Stimulated activated CD4-positive, alpha-beta T cell treated with anti-CD3 and anti-CD28 coated beads, Interleukin-15, amount 100 ng/mL, for 48 hours (primary cell): ENCODE data around the gene PRSS38.
"Not testable (repeated sequence)": the region's sequence is repeated elsewhere in the genome, so short reads cannot be mapped to it uniquely, and the experiment has no call there.

Experiments used
- DNase-seq, 2 donors: peaks; one replicate each; pipeline ENCODE4 v3.0.0-alpha.2; 2020; ENCODE audit warnings: low read depth in 2 of 2

The PRSS38 gene

GRCh38 chr1:227844320-227845146, 29.1 kb downstream of the PRSS38 start:
- no peak for DNase-seq

- no peak for DNase-seq
Measured at GRCh38 chr1:227845147-227845458, 29.6 kb downstream of the PRSS38 start.

- no peak for DNase-seq
Measured at GRCh38 chr1:227845519-227845918, 30.0 kb downstream of the PRSS38 start.

GRCh38 chr1:227846265-227846858, 30.9 kb downstream of the PRSS38 start:
- no peak for DNase-seq

GRCh38 chr1:227847046-227847445, 31.6 kb downstream of the PRSS38 start:
- DNase-seq, result not testable (repeated sequence)

GRCh38 chr1:227848430-227848932, 33.0 kb downstream of the PRSS38 start:
- DNase-seq, result no peak

- DNase-seq, result no peak
Measured at GRCh38 chr1:227849251-227849650, 33.8 kb downstream of the PRSS38 start.

- no peak for DNase-seq
Measured at GRCh38 chr1:227854189-227854588, 38.7 kb downstream of the PRSS38 start.

GRCh38 chr1:227855687-227856086, 40.2 kb downstream of the PRSS38 start:
- no peak for DNase-seq

- no peak for DNase-seq
Measured at GRCh38 chr1:227856147-227856858, 40.8 kb downstream of the PRSS38 start.

GRCh38 chr1:227864882-227865281, 49.4 kb downstream of the PRSS38 start:
- no peak for DNase-seq

- no peak for DNase-seq
Measured at GRCh38 chr1:227869279-227869842, 53.9 kb downstream of the PRSS38 start.

GRCh38 chr1:227869851-227870305, 54.4 kb downstream of the PRSS38 start:
- DNase-seq, result no peak

- DNase-seq, result no peak
Measured at GRCh38 chr1:227870366-227870765, 54.9 kb downstream of the PRSS38 start.

- DNase-seq, result not testable (repeated sequence)
Measured at GRCh38 chr1:227871892-227872291, 56.4 kb downstream of the PRSS38 start.

- DNase-seq, result not testable (repeated sequence)
Measured at GRCh38 chr1:227877810-227878209, 62.3 kb downstream of the PRSS38 start.

GRCh38 chr1:227880342-227880924, 65.0 kb downstream of the PRSS38 start:
- no peak for DNase-seq

- no peak for DNase-seq
Measured at GRCh38 chr1:227883073-227883520, 67.6 kb downstream of the PRSS38 start.

- no peak for DNase-seq
Measured at GRCh38 chr1:227883641-227884301, 68.3 kb downstream of the PRSS38 start.

- no peak for DNase-seq
Measured at GRCh38 chr1:227884370-227885134, 69.1 kb downstream of the PRSS38 start.
